Erythroblast (primary cell): ENCODE measurements around the gene CNBP.

Source experiments
- GATA1 ChIP-seq: IDR thresholded peaks from 2 replicates; pipeline ENCODE4 v1.6.1; 2011; ENCODE audit warnings: low read depth, mild to moderate bottlenecking, control low read depth, low read length, moderate library complexity
- POLR2A ChIP-seq: IDR thresholded peaks from 2 replicates; pipeline ENCODE4 v1.6.1; 2011; ENCODE audit warnings: mild to moderate bottlenecking, low read length

DNA sequence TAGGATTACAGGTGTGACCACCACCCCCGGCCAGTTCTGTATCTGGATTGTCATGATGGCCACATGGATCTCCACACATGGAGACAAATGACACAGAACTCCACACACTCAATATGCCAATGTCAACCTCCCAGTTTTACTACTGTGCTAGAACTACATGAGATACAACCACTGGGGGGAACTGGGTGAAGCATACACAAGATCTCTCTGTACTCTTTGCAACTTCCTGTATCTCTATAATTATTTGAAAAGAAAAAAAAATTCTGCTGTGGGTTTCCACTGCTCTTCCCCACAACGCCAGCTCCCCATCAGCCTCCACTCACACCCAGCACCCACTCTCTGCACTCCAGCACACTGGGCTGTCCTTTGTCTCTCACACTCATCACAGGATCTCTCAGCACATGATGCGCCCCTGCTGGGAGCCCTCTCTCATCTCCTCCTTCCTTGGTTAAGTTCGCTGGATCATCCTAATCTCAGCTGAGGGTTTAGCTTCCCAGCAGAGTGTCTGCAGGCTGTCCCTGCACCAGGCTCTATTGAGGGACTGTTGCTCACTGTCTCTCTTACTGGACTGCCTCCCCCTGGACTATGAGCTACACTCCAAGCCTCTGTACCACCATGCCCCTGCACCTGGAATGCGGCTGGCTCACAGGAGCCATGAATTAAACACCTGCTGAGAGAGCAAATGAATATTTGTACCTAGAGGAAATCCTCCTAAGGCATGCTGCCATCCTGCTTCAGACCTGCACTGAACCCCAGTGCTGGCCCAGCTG, 51.4 kb downstream of the CNBP start:
- no peak for TF ChIP-seq POLR2A
- no peak for TF ChIP-seq GATA1
